ENCODE results near the gene TENT5A. TPM values are rescaled to one million over a fixed set of nuclear protein-coding genes. Genes with fewer than 3 reads are reported as not detected.

The TENT5A gene
- total and polyA plus RNA-seq, 2 donors (not counting 3 experiments of a cell fraction or from before 2014, with no cell fraction given), result 0.26 to 1.2 TPM

DNA sequence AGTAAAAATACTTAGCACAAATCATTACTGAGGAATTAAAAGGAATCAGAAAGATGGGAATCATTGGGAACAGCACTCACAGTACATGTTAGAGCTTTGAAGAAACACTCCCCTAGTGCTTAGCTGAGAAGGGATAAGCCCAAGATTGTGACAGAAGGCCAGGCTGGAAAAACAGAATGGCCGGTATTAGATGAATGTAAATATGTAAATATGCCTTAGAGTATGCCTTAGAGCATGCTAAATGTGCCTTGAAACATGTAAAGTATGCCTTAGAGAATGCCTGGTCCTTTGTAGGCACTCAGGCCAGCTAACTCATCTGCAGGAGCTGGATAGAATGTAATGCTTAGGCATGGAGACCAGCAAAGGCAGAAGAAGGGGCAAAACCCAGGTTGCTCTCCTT is 10.6 kb upstream of the TENT5A start:
- no peak for TF ChIP-seq FOS (IDR thresholded peaks at IDR 0.05; ENCODE audit: borderline replicate concordance, insufficient read depth, low read length)
- no peak for TF ChIP-seq MYC (IDR thresholded peaks at IDR 0.05; ENCODE audit: low read depth, low read length)
- TF ChIP-seq EZH2 (IDR thresholded peaks at IDR 0.05; ENCODE audit: borderline replicate concordance, low read depth, low read length, severe bottlenecking), result no peak
- TF ChIP-seq, protein P1, sequence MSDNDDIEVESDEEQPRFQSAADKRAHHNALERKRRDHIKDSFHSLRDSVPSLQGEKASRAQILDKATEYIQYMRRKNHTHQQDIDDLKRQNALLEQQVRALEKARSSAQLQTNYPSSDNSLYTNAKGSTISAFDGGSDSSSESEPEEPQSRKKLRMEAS (IDR thresholded peaks at IDR 0.05; ENCODE audit: insufficient read depth, insufficient read length), result no peak
- no peak for TF ChIP-seq POLR2AphosphoS5 (IDR thresholded peaks at IDR 0.05; ENCODE audit: insufficient read depth, low read depth, low read length)
- no peak for TF ChIP-seq JUN (IDR thresholded peaks at IDR 0.05; ENCODE audit: borderline replicate concordance, insufficient read depth, insufficient read length, low read depth)
- ChIA-PET CTCF (interaction anchor here (1.3 to 3.5 kb wide), 2 partner anchors 10 to 243 kb away, joined by 3 to 9 read pairs; no protein-coding TSS in a partner anchor), POLR2A (no interaction called here)
- peaks cover 18% of the 10 kb centered on the region for H3K4me1 ChIP-seq (ENCODE audit: control insufficient read depth, extremely low read depth, insufficient read depth, low read length)
- H3K4me3 ChIP-seq (replicated peaks in 1 of 3; ENCODE audit: insufficient read depth in 1 of 3, low read depth in 1 of 3, low read length in 3 of 3), result no peak overlapping the region
- H2AFZ ChIP-seq (ENCODE audit: low read depth, low read length), result no peak overlapping the region
- no peaks in the 10 kb centered on the region for H3K9me3 ChIP-seq (replicated peaks; ENCODE audit: control insufficient read depth, insufficient read depth, low read length)
- no peak overlapping the region for H3K4me2 ChIP-seq (ENCODE audit: insufficient read depth, low read length)
- H4K20me1 ChIP-seq (replicated peaks; ENCODE audit: control insufficient read depth, extremely low read depth, insufficient read depth, low read length), result no peaks in the 10 kb centered on the region
- DNase-seq (ENCODE audit: low read depth, low spot score) (no peak), FAIRE-seq (no peak)
- no TSS peak for BruUV-seq (replicated peaks)
- no peaks in the 10 kb centered on the region for H3K9me1 ChIP-seq (replicated peaks; ENCODE audit: control insufficient read depth, extremely low read depth, insufficient read depth, low read length)
- H3K9ac ChIP-seq (replicated peaks; ENCODE audit: extremely low read depth, insufficient read depth, low read length), result no peak overlapping the region
- no peaks in the 10 kb centered on the region for H3K79me2 ChIP-seq (ENCODE audit: control insufficient read depth, insufficient read depth, low read length)
- intact Hi-C loops (cut with micrococcal nuclease), result no loop called here
- dilution Hi-C loops (cut with MboI; ENCODE audit: extremely low pct_ligation_motif_present, low sequenced_read_pairs), result no loop called here
- no peaks in the 10 kb centered on the region for H3K36me3 ChIP-seq (ENCODE audit: control insufficient read depth in 2 of 2, extremely low read depth in 1 of 2, insufficient read depth in 2 of 2, low read length in 2 of 2)
- H3K27me3 ChIP-seq (ENCODE audit: control insufficient read depth in 2 of 2, insufficient read depth in 2 of 2, low read length in 2 of 2), result peaks cover 17 to 24% of the 10 kb centered on the region in 2 experiments
- no peak overlapping the region for H3K27ac ChIP-seq (ENCODE audit: insufficient read depth, low read depth, low read length)

DNA sequence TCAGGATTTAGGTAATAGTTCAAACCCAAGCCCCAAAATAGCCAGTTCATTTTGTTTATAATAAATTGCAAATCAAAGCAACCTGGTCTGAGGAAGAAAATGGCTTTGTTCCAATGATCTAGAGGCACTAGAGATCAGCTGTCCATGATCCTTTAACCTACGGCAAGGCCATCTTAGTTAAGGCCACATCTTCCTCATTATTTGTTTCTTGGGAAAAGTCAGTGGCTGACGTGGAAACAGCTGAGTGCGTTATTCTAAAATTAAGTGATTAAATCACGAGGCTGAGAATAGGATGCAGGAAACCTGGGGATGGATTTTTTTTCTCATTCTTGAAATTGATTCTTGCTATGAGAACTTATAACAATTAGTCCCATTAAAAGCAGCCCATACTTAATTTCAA is 10.1 kb upstream of the TENT5A start:
- FAIRE-seq, result no peak

More for the DNA sequence above, 10.1 kb upstream of the TENT5A start:
- no peak overlapping the region for H3K27ac ChIP-seq (ENCODE audit: insufficient read depth, low read depth, low read length)
- no TSS peak for BruUV-seq (replicated peaks)
- no peaks in the 10 kb centered on the region for H3K36me3 ChIP-seq (ENCODE audit: control insufficient read depth in 2 of 2, extremely low read depth in 1 of 2, insufficient read depth in 2 of 2, low read length in 2 of 2)
- ChIA-PET CTCF (interaction anchor here (3.5 kb wide), 1 partner anchor 9 kb away, joined by 9 read pairs; no protein-coding TSS in a partner anchor), POLR2A (no interaction called here)
- H3K9ac ChIP-seq (replicated peaks; ENCODE audit: extremely low read depth, insufficient read depth, low read length), result no peak overlapping the region
- TF ChIP-seq JUN (IDR thresholded peaks at IDR 0.05; ENCODE audit: borderline replicate concordance, insufficient read depth, insufficient read length, low read depth) (no peak), GATA2 (IDR thresholded peaks at IDR 0.05; ENCODE audit: insufficient read depth, insufficient read length, low read depth, low read length) (no peak), EZH2 (IDR thresholded peaks at IDR 0.05; ENCODE audit: borderline replicate concordance, low read depth, low read length, severe bottlenecking) (no peak), POLR2A (IDR thresholded peaks at IDR 0.05; ENCODE audit: low read depth, low read length) (no peak)
- dilution Hi-C loops (cut with MboI; ENCODE audit: extremely low pct_ligation_motif_present, low sequenced_read_pairs), result no loop called here
- no peaks in the 10 kb centered on the region for H4K20me1 ChIP-seq (replicated peaks; ENCODE audit: control insufficient read depth, extremely low read depth, insufficient read depth, low read length)
- DNase-seq (ENCODE audit: low read depth, low spot score), result no peak
- no peaks in the 10 kb centered on the region for H3K9me3 ChIP-seq (replicated peaks; ENCODE audit: control insufficient read depth, insufficient read depth, low read length)
- no peak overlapping the region for H3K4me2 ChIP-seq (ENCODE audit: insufficient read depth, low read length)
- no peaks in the 10 kb centered on the region for H3K9me1 ChIP-seq (replicated peaks; ENCODE audit: control insufficient read depth, extremely low read depth, insufficient read depth, low read length)
- peaks cover 18% of the 10 kb centered on the region for H3K4me1 ChIP-seq (ENCODE audit: control insufficient read depth, extremely low read depth, insufficient read depth, low read length)
- no peak overlapping the region for H3K4me3 ChIP-seq (replicated peaks in 1 of 3; ENCODE audit: insufficient read depth in 1 of 3, low read depth in 1 of 3, low read length in 3 of 3)
- intact Hi-C loops (cut with micrococcal nuclease), result no loop called here
- H3K27me3 ChIP-seq (ENCODE audit: control insufficient read depth in 2 of 2, insufficient read depth in 2 of 2, low read length in 2 of 2), result peaks cover 15 to 23% of the 10 kb centered on the region in 2 experiments
- no peak overlapping the region for H2AFZ ChIP-seq (ENCODE audit: low read depth, low read length)
- H3K79me2 ChIP-seq (ENCODE audit: control insufficient read depth, insufficient read depth, low read length), result no peaks in the 10 kb centered on the region
